ENCODE results near the gene DUSP6.

Gene DUSP6

GRCh38 chr12:89327486-89328094 lies 24.7 kb downstream of the DUSP6 start:
- DNase-seq, result no peak

GRCh38 chr12:89326239-89327040 lies 25.9 kb downstream of the DUSP6 start:
- DNase-seq, result no peak

- DNase-seq, result no peak
Measured at GRCh38 chr12:89325495-89325894, 26.8 kb downstream of the DUSP6 start.

GRCh38 chr12:89324437-89324836 lies 27.9 kb downstream of the DUSP6 start:
- DNase-seq, result no peak

GRCh38 chr12:89323568-89324218 lies 28.6 kb downstream of the DUSP6 start:
- DNase-seq, result no peak

- no peak for DNase-seq
Measured at GRCh38 chr12:89320735-89321134, 31.6 kb downstream of the DUSP6 start.

- DNase-seq, result no peak
Measured at GRCh38 chr12:89319606-89320005, 32.7 kb downstream of the DUSP6 start.

- DNase-seq, result no peak
Measured at GRCh38 chr12:89319122-89319521, 33.2 kb downstream of the DUSP6 start.

- no peak for DNase-seq
Measured at GRCh38 chr12:89316705-89317139, 35.6 kb downstream of the DUSP6 start.

- no peak for DNase-seq
Measured at GRCh38 chr12:89314060-89314761, 38.1 kb downstream of the DUSP6 start.

GRCh38 chr12:89311703-89312293 lies 40.5 kb downstream of the DUSP6 start:
- no peak for DNase-seq

GRCh38 chr12:89309815-89310214 lies 42.5 kb downstream of the DUSP6 start:
- no peak for DNase-seq

- DNase-seq, result no peak
Measured at GRCh38 chr12:89309440-89309802, 42.9 kb downstream of the DUSP6 start.

GRCh38 chr12:89307474-89308253 lies 44.6 kb downstream of the DUSP6 start:
- no peak for DNase-seq

- DNase-seq, result no peak
Measured at GRCh38 chr12:89306827-89307473, 45.4 kb downstream of the DUSP6 start.

- no peak for DNase-seq
Measured at GRCh38 chr12:89305373-89305772, 46.9 kb downstream of the DUSP6 start.

GRCh38 chr12:89299931-89300330 lies 52.4 kb downstream of the DUSP6 start:
- no peak for DNase-seq

GRCh38 chr12:89299417-89299816 lies 52.9 kb downstream of the DUSP6 start:
- no peak for DNase-seq
